ENCODE results near the gene ZNF334.

ZNF334 gene

DNA sequence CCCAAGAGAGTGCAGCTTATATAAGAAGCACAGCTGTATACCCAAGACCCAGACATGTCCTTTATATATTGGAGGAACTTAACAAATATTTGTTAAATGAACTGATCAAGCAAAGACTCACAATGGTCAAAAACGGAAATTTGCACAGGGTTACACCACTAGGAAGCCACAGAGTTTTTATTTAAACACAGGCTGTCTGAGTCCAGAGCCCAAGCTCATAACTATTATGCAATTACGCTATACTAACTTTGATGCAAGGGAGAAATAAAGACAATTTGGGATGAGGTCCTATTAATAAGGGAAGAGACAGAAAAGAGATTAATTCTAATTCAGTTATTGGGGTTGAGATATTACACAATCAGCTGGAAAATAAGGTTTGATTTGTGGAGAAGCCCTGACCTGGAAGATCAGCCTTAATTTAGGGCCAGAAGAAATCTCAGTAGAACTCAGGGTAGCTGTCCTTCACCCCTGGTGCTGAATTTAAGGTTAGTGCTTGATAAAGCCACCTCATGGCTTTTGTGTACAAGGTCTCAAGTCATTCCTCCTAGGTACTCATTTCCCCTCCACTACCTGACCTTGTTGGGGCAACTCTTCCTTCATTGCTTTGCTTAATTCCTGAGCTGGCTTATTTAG lies 10.5 kb upstream of the ZNF334 start:
- no peak for DNase-seq
- no peak overlapping the region for H3K4me3 Mint-ChIP-seq
- H3K27me3 Mint-ChIP-seq, result peaks cover 49% of the 10 kb centered on the region
- H3K36me3 Mint-ChIP-seq (ENCODE audit: low read depth), result no peaks in the 10 kb centered on the region
- no peaks in the 10 kb centered on the region for H3K4me1 Mint-ChIP-seq (ENCODE audit: low read depth)
- no peak overlapping the region for H3K27ac Mint-ChIP-seq
- no peaks in the 10 kb centered on the region for H3K9me3 Mint-ChIP-seq

DNA sequence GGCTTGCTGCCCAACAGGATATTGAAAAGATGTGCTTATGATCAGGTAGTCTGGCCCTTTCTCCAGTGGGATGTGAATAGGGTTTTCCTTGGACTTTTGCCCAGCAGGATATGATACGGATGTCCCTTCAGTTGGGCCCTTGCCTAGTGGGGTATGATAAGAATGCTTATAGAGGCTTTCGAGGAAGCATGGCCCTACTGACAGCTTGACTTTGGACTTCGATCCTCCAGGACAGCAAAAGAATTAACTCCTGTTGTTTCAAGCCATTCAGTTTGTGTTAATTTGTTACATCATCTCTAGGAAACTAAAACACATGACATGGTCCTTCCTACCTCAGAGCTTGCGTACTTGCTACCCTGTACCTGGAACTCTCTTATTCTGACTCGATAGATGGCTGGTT lies 9.7 kb upstream of the ZNF334 start:
- Mint-ChIP-seq H3K27ac (no peak overlapping the region), H3K4me1 (ENCODE audit: low read depth) (no peaks in the 10 kb centered on the region), H3K36me3 (ENCODE audit: low read depth) (no peaks in the 10 kb centered on the region)

DNA sequence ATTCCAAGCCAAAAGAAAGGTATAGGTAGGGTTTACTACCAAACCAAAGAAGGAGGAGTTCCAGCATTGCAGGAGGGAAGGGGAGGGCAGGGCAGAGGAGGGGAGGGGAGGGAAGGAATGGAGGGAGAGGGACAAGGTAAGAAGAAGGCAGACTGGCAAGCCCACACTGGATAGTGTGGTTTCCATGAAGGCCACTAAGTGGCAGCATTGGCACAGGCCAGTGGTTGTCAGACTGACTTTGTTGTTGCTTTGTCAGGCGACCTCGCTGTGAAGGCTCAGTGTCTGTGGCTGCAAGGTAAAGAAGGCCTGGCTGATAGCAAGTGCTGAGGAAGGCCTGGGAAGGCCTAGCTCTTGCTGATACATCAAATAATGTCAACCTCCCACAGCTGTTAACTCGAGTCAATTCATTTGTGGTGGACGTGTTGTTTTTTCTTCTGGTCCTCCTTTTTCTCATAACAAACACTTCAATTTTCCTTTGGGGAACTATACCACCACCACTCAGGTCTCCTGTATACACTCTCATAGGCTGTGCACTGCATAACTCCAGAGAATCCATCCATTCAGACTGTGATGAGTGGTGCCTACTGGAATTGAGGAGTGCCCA lies 7.7 kb upstream of the ZNF334 start:
- peak; percentile 58 for DNase-seq
- no peak overlapping the region for H3K4me3 Mint-ChIP-seq
- H3K9me3 Mint-ChIP-seq, result no peaks in the 10 kb centered on the region
- no peak overlapping the region for H3K27ac Mint-ChIP-seq
- H3K36me3 Mint-ChIP-seq (ENCODE audit: low read depth), result no peaks in the 10 kb centered on the region
- no peaks in the 10 kb centered on the region for H3K4me1 Mint-ChIP-seq (ENCODE audit: low read depth)
- H3K27me3 Mint-ChIP-seq, result peaks cover 42% of the 10 kb centered on the region

More for the DNA sequence above, 9.7 kb upstream of the ZNF334 start:
- DNase-seq, result no peak
- Mint-ChIP-seq H3K4me3 (no peak overlapping the region), H3K27me3 (peaks cover 46% of the 10 kb centered on the region), H3K9me3 (no peaks in the 10 kb centered on the region)

DNA sequence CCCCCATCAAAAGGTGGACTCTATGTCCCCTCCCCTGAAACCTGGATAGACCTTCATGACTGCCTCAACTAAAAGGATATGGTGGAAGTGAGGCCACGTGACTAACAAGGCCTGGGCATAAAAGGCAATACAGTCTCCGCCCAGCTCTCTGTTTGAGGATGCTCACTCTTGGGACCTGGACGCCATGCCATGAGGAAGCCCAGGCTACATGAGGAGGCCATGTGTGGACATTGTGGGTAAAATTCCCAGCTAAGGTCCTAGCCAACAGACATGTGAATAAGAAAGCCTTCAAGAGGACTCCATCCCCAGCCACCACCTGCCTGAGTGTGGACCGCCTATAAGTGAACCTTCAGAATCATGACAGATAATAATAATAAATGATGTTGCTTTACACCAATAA lies 7.2 kb upstream of the ZNF334 start:
- H3K27ac Mint-ChIP-seq, result no peak overlapping the region
- H3K27me3 Mint-ChIP-seq, result peaks cover 38% of the 10 kb centered on the region

DNA sequence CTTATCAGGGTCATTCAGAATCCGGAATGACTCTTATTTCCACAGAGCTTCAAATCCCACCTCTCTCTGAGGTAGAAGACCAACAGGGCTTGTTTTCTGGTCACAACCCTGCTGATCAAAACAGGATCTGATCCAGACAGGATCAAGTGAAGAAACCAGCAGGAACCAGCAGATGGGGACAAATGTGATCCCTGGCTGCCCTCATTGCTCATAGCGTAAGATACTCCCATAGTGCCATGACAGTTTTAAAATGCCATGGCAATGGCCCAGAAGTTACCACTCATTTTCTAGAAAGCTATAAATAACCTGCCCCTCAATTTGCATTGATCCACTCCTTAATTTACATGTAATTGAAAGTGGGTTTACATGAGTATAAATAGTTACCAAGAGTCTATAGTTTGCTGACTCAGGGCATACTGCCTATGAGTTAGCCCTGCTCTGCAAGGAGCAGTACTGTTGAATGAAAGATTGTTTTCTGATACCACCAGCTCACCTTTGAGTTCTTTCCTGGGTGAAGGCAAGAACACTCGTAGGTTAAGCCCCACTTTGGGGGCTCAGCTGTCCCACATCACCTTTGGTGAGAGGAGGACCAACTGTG lies 6.2 kb upstream of the ZNF334 start:
- H3K27me3 Mint-ChIP-seq, result peaks cover 36% of the 10 kb centered on the region
- no peak overlapping the region for H3K27ac Mint-ChIP-seq
- H3K36me3 Mint-ChIP-seq (ENCODE audit: low read depth), result no peaks in the 10 kb centered on the region

More for the DNA sequence above, 7.2 kb upstream of the ZNF334 start:
- no peaks in the 10 kb centered on the region for H3K4me1 Mint-ChIP-seq (ENCODE audit: low read depth)
- no peaks in the 10 kb centered on the region for H3K36me3 Mint-ChIP-seq (ENCODE audit: low read depth)
- no peaks in the 10 kb centered on the region for H3K9me3 Mint-ChIP-seq
- no peak overlapping the region for H3K4me3 Mint-ChIP-seq
- no peak for DNase-seq

DNA sequence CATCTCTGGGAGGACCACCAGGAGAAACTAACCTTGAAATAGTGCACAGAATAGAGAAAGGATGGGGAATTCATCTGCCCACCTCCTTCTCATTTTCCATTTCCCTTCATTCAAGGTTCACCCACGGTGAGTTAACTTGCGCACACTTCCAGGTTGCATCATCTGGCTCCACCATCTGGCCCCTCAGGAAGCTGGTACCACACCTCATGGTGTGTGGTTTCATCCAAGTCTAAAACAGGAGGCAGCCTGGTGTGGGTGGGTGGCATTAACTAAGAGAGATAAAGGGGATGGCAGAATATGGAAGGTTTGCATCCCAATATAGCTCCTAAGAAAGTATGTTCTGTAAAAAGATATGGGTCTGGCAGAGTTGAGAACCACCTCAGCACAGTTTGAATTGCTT lies 3.8 kb downstream of the ZNF334 start:
- peaks cover 38% of the 10 kb centered on the region for H3K4me1 Mint-ChIP-seq (ENCODE audit: low read depth)
- H3K27ac Mint-ChIP-seq, result no peak overlapping the region
- no peaks in the 10 kb centered on the region for H3K36me3 Mint-ChIP-seq (ENCODE audit: low read depth)
- H3K9me3 Mint-ChIP-seq, result peaks cover 2% of the 10 kb centered on the region
- H3K27me3 Mint-ChIP-seq, result peaks cover 63% of the 10 kb centered on the region
- DNase-seq, result no peak
- no peak overlapping the region for H3K4me3 Mint-ChIP-seq

More for the DNA sequence above, 6.2 kb upstream of the ZNF334 start:
- Mint-ChIP-seq H3K4me1 (ENCODE audit: low read depth) (no peaks in the 10 kb centered on the region), H3K9me3 (no peaks in the 10 kb centered on the region), H3K4me3 (no peak overlapping the region)
- DNase-seq, result no peak

DNA sequence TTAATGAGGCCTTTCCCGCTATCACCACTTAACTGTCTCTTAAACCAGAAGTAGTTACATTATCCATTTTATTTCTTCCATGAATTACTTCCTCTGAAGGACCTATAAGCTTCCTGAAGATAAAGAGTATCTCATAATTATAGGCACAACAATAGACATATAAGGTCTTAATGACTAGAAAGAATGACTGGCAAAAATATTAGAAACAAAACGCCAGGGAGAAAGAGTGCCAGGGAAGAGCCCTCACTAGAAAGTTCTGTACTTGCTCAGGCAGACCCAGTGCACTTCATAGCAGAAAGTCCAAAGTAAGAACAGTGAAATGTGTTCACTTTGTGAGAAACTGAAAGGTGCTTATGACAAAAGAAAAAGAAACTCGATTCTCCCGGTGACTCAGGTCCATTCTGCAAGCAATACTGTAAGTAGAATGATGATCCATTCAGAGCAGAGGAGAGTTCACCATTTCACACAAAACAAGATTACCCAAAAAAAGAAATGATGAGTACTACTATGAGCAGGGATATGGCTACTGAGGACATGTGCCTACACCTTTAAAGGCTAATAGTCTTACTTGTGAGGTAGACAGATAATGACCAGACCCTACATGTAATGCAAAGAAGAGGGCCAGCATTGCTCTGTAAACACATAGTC lies 5.5 kb downstream of the ZNF334 start:
- H3K27ac Mint-ChIP-seq, result no peak overlapping the region
- H3K4me1 Mint-ChIP-seq (ENCODE audit: low read depth), result peaks cover 26% of the 10 kb centered on the region
- peaks cover 71% of the 10 kb centered on the region for H3K27me3 Mint-ChIP-seq
- peaks cover 11% of the 10 kb centered on the region for H3K9me3 Mint-ChIP-seq
- no peak overlapping the region for H3K4me3 Mint-ChIP-seq
- no peak for DNase-seq
- peaks cover 2% of the 10 kb centered on the region for H3K36me3 Mint-ChIP-seq (ENCODE audit: low read depth)

DNA sequence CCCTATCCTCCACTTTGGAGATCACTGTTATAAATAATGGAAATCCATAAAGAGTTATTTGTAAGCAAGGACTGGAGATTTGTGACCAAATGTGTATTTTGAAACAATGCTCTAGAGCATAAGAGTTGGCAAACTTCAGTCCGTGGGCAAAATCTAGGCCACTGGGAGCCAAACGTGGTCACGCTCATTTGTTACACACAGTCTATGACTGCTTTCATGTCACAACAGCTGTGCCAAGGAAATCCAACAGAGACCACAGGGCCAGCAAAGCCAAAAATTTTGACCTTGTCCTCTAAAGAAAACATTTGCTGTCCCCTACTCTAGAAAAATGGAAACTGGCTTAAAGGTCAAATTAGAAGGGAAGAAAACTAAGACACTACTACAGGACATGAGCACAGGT lies 7.9 kb downstream of the ZNF334 start:
- Mint-ChIP-seq H3K27me3 (peaks cover 52% of the 10 kb centered on the region), H3K27ac (no peak overlapping the region), H3K4me3 (no peak overlapping the region), H3K4me1 (ENCODE audit: low read depth) (peaks cover 21% of the 10 kb centered on the region), H3K36me3 (ENCODE audit: low read depth) (peaks cover 10% of the 10 kb centered on the region), H3K9me3 (peaks cover 33% of the 10 kb centered on the region)
- no peak for DNase-seq

DNA sequence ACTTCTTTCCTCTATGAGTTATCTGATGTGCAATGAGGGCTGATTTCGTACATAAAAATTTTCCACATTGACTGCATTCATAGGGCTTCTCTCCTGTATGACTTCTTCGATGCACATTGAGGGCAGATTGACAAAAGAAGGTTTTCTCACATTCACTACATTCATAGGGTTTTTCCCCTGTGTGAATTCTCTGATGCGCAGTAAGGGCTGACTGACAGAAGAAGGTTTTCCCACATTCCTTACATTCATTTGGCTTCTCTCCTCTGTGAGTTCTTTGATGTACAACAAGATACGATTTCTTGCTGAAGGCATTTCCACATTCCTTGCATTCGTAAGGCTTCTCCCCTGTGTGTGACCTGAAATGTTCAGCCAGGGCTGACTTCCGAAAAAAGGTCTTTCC lies 11.4 kb downstream of the ZNF334 start:
- no peak for DNase-seq
- no peaks in the 10 kb centered on the region for H3K4me1 Mint-ChIP-seq (ENCODE audit: low read depth)
- peaks cover 36% of the 10 kb centered on the region for H3K9me3 Mint-ChIP-seq

DNA sequence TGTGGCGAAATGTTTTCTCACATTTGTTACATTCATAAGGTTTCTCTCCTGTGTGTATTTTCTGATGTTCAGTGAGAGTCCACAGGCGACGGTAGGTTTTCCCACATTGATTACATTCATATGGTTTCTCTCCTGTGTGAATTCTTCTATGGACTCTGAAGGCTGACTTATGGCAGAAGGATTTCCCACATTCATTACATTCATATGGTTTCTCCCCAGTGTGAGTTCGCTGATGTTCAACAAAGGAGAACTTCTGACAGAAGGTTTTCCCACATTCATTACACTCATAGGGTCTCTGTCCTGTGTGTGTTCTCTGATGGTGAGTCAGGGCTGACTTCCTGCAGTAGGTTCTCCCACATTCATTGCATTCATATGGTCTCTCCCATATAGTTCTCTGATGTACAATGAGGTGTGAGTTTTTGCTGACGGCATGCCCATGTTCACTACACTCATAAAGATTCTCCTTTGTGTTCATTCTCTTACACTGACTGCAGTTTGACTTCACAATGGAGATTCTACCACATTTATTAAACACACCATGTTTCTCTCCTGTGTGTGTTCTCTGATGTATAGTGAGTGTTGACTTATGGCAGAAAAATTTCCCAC lies 11.9 kb downstream of the ZNF334 start:
- peaks cover 10% of the 10 kb centered on the region for H3K36me3 Mint-ChIP-seq (ENCODE audit: low read depth)
- peaks cover 47% of the 10 kb centered on the region for H3K27me3 Mint-ChIP-seq
- no peak overlapping the region for H3K27ac Mint-ChIP-seq
- DNase-seq, result no peak
- H3K9me3 Mint-ChIP-seq, result peaks cover 36% of the 10 kb centered on the region
- no peaks in the 10 kb centered on the region for H3K4me1 Mint-ChIP-seq (ENCODE audit: low read depth)
- no peak overlapping the region for H3K4me3 Mint-ChIP-seq

More for the DNA sequence above, 11.4 kb downstream of the ZNF334 start:
- no peak overlapping the region for H3K27ac Mint-ChIP-seq
- peaks cover 10% of the 10 kb centered on the region for H3K36me3 Mint-ChIP-seq (ENCODE audit: low read depth)
- peaks cover 44% of the 10 kb centered on the region for H3K27me3 Mint-ChIP-seq
- H3K4me3 Mint-ChIP-seq, result no peak overlapping the region

DNA sequence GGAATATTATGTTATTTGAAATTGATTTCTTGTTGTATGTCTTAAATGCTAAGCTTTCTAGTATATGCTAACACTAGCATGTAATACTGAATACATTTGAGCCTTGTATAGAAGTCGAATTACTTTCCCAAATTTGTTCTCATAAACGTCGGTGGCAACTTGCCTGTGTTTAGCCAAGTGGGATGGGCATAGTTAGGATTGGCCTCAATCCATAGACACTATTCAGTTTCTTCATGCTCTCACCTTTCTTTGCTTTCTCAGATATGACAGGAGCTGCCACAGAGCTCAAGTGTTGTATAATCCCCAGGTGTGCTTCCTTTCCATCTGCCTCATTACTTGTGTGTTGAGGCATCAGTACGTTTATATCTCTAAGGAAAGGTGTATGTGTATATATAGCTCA lies 19.3 kb downstream of the ZNF334 start:
- no peaks in the 10 kb centered on the region for H3K4me1 Mint-ChIP-seq (ENCODE audit: low read depth)
- no peak overlapping the region for H3K4me3 Mint-ChIP-seq
- no peak overlapping the region for H3K27ac Mint-ChIP-seq
- H3K36me3 Mint-ChIP-seq (ENCODE audit: low read depth), result no peaks in the 10 kb centered on the region
- H3K27me3 Mint-ChIP-seq, result peaks cover 59% of the 10 kb centered on the region
- no peak for DNase-seq
- H3K9me3 Mint-ChIP-seq, result no peaks in the 10 kb centered on the region

DNA sequence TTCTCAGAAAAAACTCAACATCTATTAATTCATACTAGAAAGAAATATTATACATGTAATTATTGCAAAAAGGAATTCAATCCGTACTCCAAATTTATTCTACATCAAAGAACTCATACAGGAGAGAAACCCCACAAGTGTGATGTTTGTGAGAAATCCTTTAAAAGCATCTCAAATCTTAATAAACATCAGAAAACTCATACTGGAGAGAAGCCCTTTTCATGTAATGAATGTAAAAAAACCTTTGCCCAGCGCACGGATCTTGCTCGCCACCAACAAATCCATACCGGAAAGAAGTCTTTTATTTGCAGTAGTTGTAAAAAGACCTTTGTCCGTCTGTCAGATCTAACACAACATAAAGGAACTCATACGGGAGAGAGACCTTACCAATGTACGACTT lies 22.0 kb downstream of the ZNF334 start:
- H3K27ac Mint-ChIP-seq, result no peak overlapping the region
- H3K36me3 Mint-ChIP-seq (ENCODE audit: low read depth), result no peaks in the 10 kb centered on the region
- H3K9me3 Mint-ChIP-seq, result no peaks in the 10 kb centered on the region
- H3K4me1 Mint-ChIP-seq (ENCODE audit: low read depth), result no peaks in the 10 kb centered on the region
- no peak for DNase-seq
- peaks cover 61% of the 10 kb centered on the region for H3K27me3 Mint-ChIP-seq
- no peak overlapping the region for H3K4me3 Mint-ChIP-seq

DNA sequence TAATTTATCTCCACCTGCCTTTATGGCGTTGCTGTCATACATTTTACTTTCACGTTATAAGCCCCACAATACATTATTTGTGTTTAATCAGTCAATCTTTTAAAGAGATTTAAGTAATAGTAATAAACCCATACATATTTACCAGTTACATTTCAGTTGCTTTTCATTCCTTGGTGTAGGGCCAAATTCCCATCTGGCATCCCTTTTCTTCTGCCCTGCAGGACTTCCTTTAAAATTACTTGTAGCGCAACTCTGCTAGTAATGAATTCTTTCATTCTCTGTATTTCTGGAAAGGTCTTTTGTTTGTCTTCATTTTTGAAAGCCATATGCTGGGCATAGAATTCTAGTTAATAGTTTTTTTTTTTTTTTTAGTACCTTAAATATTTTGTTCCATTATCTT lies 24.9 kb downstream of the ZNF334 start:
- Mint-ChIP-seq H3K36me3 (ENCODE audit: low read depth) (no peaks in the 10 kb centered on the region), H3K4me3 (no peak overlapping the region), H3K27ac (no peak overlapping the region), H3K4me1 (ENCODE audit: low read depth) (peaks cover 3% of the 10 kb centered on the region), H3K9me3 (no peaks in the 10 kb centered on the region), H3K27me3 (peaks cover 76% of the 10 kb centered on the region)
- DNase-seq, result no peak

DNA sequence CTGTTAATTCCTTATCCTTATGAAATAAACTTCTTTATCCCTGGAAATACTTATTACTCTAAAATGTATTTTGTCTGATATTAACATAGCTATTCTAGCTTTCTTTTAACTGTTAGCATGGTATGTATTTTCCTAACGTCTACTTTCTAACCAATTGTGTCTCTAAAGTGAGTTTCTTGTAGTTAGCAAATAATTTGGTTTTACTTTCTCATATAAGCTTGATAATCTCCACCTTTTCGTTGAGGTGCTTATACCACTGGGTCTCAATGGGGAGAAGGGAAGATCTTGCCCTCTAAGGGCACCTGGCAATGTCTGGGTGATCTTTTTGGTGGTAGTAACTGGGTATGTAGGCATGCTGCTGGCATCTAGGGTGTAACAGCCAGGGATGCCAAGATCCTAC lies 25.7 kb downstream of the ZNF334 start:
- no peak overlapping the region for H3K4me3 Mint-ChIP-seq
- H3K27ac Mint-ChIP-seq, result no peak overlapping the region
- no peak for DNase-seq
- H3K27me3 Mint-ChIP-seq, result peaks cover 73% of the 10 kb centered on the region
- H3K36me3 Mint-ChIP-seq (ENCODE audit: low read depth), result no peaks in the 10 kb centered on the region
- no peaks in the 10 kb centered on the region for H3K9me3 Mint-ChIP-seq
- peaks cover 3% of the 10 kb centered on the region for H3K4me1 Mint-ChIP-seq (ENCODE audit: low read depth)

DNA sequence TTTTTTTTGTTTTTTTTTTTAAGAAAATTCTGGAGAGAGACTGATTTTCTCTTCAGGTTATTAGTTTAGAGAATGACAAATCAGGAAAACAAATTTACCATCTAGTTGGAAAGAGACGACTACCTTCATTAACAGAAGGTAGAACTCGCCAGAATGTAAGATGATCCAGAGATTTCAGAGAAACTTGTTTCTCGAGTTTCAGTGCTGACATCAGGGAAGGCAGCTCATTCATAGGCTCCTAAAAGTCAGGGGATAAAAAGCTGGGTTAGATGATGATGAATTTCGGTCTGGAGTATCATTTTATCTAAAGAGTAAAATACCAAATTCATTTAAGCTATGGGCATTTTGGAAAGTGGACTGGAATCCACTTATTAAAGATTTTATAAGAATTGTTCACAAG lies 27.9 kb downstream of the ZNF334 start:
- Mint-ChIP-seq H3K9me3 (no peaks in the 10 kb centered on the region), H3K4me3 (no peak overlapping the region), H3K36me3 (ENCODE audit: low read depth) (no peaks in the 10 kb centered on the region), H3K27ac (no peak overlapping the region), H3K4me1 (ENCODE audit: low read depth) (peaks cover 3% of the 10 kb centered on the region), H3K27me3 (peaks cover 72% of the 10 kb centered on the region)
- no peak for DNase-seq

All from activated T-cell treated with anti-CD3 and anti-CD28 coated beads, Interleukin-2, amount 50 U/mL, for 24 hours (primary cell).